A673 (cell line): ENCODE measurements around the gene CT45A7.
"Not testable (repeated sequence)": the region's sequence is repeated elsewhere in the genome, so short reads cannot be mapped to it uniquely, and the experiment has no call there.

ENCODE experiments used
- CTCF ChIP-seq: fragments of 300-800, 200-600 bp; sonication (generic); conservative IDR thresholded peaks from 2 replicates; pipeline ENCODE4 v1.5.1; 2017; ENCODE audit warnings: low read depth, mild to moderate bottlenecking, antibody characterized with exemption, low read length, moderate library complexity, mixed read lengths
- EZH2 ChIP-seq: fragments of 200-600 bp; sonication (generic); IDR thresholded peaks from 2 replicates; pipeline ENCODE4 v1.6.1; 2017; ENCODE audit warnings: borderline replicate concordance, low read depth, mild to moderate bottlenecking, mixed read lengths, antibody characterized with exemption, low read length; ENCODE audit not compliant: poor library complexity, severe bottlenecking

DNA sequence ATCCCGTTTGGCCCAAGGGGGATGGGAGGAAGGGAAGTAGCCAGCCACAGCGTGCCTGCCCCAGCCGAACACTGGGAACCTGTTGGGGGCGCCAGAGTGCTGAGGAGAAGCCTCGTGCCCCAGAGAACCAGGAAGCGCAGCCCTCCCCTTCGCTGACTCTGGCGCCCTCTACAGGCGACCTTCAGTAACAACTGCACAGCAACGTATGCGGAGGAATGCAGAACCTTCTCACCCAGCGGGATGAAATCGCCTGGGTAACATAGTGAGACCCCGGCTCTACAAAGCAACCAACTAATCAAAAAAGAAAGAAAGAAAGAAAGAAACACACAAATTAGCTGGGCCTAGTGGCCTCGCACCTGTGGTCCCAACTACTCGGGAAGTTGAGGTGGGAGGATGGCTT lies 51.7 kb downstream of the CT45A7 start, which contains the start of gene CT45A5:
- not testable (repeated sequence) for TF ChIP-seq CTCF, EZH2
